Body of pancreas (tissue), 4 donors: ENCODE results near the gene C7orf25.

Source experiments
- POLR2A ChIP-seq, 3 donors: fragments of 450-650 bp; IDR thresholded peaks; one replicate each; pipeline ENCODE4 v1.6.1; 2016; ENCODE audit warnings: antibody characterized with exemption in 3 of 3, mild to moderate bottlenecking in 2 of 3
- TF ChIP-seq, protein P1 (sequence below), 7 experiments: fragments of 450-650 bp in 4 of 7; fragments of 200-600 bp in 3 of 7; sonication (generic) in 3 of 7; IDR thresholded peaks; one replicate each; pipeline ENCODE4 v1.5.1; 2016 to 2019; ENCODE audit warnings: antibody characterized with exemption in 7 of 7

DNA sequence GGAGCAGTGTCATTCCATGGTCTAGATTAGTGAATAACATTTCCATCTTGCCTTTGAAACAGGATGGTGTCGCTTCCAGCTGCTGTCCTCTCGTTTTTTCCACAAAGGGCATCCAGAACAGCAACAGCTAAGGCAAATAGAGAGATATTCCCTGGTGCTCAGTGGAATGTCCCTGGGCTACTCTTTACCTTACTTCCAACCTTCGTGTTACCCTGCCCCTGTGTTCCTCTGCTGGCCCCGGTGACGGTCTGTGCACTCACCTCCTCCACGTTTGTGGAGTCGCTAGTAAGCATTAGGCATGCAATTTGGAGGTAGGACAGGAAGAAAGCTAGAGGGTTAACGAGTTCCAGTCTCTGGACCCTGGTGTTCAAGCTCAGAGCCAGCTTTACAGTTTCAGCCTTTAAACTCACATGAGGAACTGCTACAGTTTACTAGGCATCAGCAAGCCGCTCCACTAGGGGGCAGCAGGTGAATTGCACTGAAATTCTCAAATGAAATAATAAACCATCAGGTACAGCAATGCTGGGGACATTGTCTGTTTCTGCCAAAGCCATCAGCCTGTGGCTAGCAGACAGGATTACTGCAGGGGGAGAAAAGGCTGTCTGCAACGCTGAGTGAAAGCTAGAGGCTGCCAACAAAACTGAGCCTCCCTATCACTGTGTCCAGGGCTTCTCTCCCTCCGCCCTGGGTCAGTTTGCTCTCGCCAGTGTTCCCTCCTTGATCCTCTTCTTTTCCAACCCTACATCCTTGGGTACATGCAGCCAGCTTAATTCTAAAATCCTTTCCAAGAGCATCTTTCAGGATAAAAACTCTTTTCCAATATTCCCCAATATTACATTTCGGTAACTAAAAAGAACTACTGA is 29.3 kb upstream of the C7orf25 start:
- TF ChIP-seq, protein P1, sequence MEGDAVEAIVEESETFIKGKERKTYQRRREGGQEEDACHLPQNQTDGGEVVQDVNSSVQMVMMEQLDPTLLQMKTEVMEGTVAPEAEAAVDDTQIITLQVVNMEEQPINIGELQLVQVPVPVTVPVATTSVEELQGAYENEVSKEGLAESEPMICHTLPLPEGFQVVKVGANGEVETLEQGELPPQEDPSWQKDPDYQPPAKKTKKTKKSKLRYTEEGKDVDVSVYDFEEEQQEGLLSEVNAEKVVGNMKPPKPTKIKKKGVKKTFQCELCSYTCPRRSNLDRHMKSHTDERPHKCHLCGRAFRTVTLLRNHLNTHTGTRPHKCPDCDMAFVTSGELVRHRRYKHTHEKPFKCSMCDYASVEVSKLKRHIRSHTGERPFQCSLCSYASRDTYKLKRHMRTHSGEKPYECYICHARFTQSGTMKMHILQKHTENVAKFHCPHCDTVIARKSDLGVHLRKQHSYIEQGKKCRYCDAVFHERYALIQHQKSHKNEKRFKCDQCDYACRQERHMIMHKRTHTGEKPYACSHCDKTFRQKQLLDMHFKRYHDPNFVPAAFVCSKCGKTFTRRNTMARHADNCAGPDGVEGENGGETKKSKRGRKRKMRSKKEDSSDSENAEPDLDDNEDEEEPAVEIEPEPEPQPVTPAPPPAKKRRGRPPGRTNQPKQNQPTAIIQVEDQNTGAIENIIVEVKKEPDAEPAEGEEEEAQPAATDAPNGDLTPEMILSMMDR (IDR thresholded peaks at IDR 0.05) = peak; percentile 73 to 89 (median 78)
- no peak for TF ChIP-seq POLR2A (IDR thresholded peaks at IDR 0.05)
